Aorta (tissue), 5 donors: Measurements from ENCODE around the gene UBE2D2. TPM values are rescaled to one million over a fixed set of nuclear protein-coding genes. Genes with fewer than 3 reads are reported as not detected.
"Not testable (repeated sequence)": the region's sequence is repeated elsewhere in the genome, so short reads cannot be mapped to it uniquely, and the experiment has no call there.

ENCODE experiments used
- ATAC-seq: fragments of 200-7000 bp; cut with Tn5 transposase; one replicate; pipeline ENCODE4 v1.9.1; 2022; ENCODE audit warnings: moderate library complexity; ENCODE audit not compliant: low FRiP score
- DNase-seq, 2 donors: peaks; one replicate each; pipeline ENCODE4 v3.0.0-alpha.2; 2020
- H3K27ac ChIP-seq, 2 donors: one replicate each; pipeline ENCODE4 v1.5.1; 2013; ENCODE audit warnings: low read length in 2 of 2, mild to moderate bottlenecking in 2 of 2, moderate library complexity in 2 of 2, control low read depth in 1 of 2, inconsistent platforms in 1 of 2, low read depth in 1 of 2
- H3K27me3 ChIP-seq, 2 donors: one replicate each; pipeline ENCODE4 v1.6.1; 2013; ENCODE audit warnings: control low read depth in 1 of 2, low read length in 1 of 2, mild to moderate bottlenecking in 1 of 2, moderate library complexity in 1 of 2; ENCODE audit not compliant: insufficient read depth in 2 of 2, control insufficient read depth in 1 of 2
- H3K36me3 ChIP-seq, 2 donors: one replicate each; pipeline ENCODE4 v1.6.1; 2013; ENCODE audit warnings: control low read depth in 1 of 2, low read length in 1 of 2, mild to moderate bottlenecking in 1 of 2; ENCODE audit not compliant: insufficient read depth in 2 of 2, control insufficient read depth in 1 of 2
- H3K4me1 ChIP-seq, 2 donors: one replicate each; pipeline ENCODE4 v1.6.1; 2013; ENCODE audit warnings: low read length in 2 of 2, control low read depth in 1 of 2, mild to moderate bottlenecking in 1 of 2, moderate library complexity in 1 of 2; ENCODE audit not compliant: insufficient read depth in 2 of 2, control insufficient read depth in 1 of 2
- H3K4me3 ChIP-seq, 2 donors: one replicate each; pipeline ENCODE4 v1.5.1; 2013; ENCODE audit warnings: low read length in 2 of 2, control low read depth in 1 of 2, mild to moderate bottlenecking in 1 of 2
- H3K9me3 ChIP-seq: one replicate; pipeline ENCODE4 v1.6.1; 2013; ENCODE audit warnings: mild to moderate bottlenecking, low read length; ENCODE audit not compliant: control insufficient read depth
- WGBS, 2 donors: extraction: QIAGEN DNeasy Blood & Tissue Kit; methylation state at CpG; one replicate each; pipeline ENCODE4 v1.1.7; 2013; 5-methylcytosine and 5-hydroxymethylcytosine counted together
- intact Hi-C, 2 donors: fragments of 100-400 bp; cut with DNase I; formaldehyde crosslinking; loops; one replicate each; pipeline versions ENCODE4 v1.14.2 to v1.15.0; 2022
- polyA plus RNA-seq, 2 donors: library from polyadenylated mRNA; stranded (reverse); fragments of 200-250 nt; gene quantifications; one replicate each; pipeline ENCODE4 v1.2.3, GENCODE V29; 2013
- total RNA-seq, 2 donors: library from RNA; stranded (reverse); fragmentation: NEBNext Ultra II Directional; extraction: Animal tissue kit (Norgen Biotek cat#: 25700); gene quantifications; one replicate each; pipeline ENCODE4 v1.2.1, GENCODE V29; 2021
- donor health status: healthy with polysubstance abuse.
- donor health status: Bipolar disorder and iron deficiency.
- donor health status: DM: no; HTN: no; CAD: no.
- donor health status: DM: no; HTN: no; CAD: no.
- donor health status: DM: yes; HTN: yes; CAD: no.

UBE2D2 gene
- total and polyA plus RNA-seq, 4 donors, result 96.8 to 116 (median 99.9) TPM

DNA sequence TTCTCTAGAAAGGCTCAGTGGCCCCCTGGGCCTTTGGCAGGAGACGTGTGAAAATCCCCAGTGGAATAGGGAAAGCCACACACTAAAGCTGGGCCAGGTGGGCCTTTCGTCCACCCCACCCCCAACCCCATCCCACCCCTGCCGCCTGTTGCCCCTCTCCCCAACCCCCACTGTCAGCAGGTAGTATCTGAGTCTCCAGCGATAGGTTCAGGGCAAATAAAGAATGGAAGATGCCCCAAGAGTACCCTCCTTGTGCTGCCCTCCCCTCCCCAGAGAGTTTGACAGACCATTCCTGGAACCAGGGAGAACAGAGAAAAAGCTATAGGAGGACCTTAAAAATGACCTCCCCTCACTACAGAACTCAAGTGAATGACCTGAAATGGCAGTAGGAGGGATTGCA, 36.7 kb upstream of the UBE2D2 start:
- H3K4me3 ChIP-seq, result no peak overlapping the region
- H3K4me1 ChIP-seq, result no peaks in the 10 kb centered on the region
- no peaks in the 10 kb centered on the region for H3K36me3 ChIP-seq
- no peak for ATAC-seq
- no peaks in the 10 kb centered on the region for H3K9me3 ChIP-seq
- DNase-seq, result no peak
- H3K27ac ChIP-seq, result no peak overlapping the region
- 69 to 76% methylated on average over 4 of the region's 4 CpGs for WGBS, 2 donors
- H3K27me3 ChIP-seq, result no peaks in the 10 kb centered on the region
- intact Hi-C loops, result no loop called here

GRCh38 chr5:139524940-139525585, 36.1 kb upstream of the UBE2D2 start:
- WGBS, 2 donors, result 76 to 79% methylated on average over 2 of the region's 2 CpGs
- Histone ChIP-seq H3K27ac (no peak overlapping the region), H3K27me3 (no peaks in the 10 kb centered on the region), H3K4me3 (no peak overlapping the region), H3K36me3 (no peaks in the 10 kb centered on the region), H3K9me3 (no peaks in the 10 kb centered on the region), H3K4me1 (no peaks in the 10 kb centered on the region)
- ATAC-seq (no peak), DNase-seq (no peak)
- intact Hi-C loops, result no loop called here

DNA sequence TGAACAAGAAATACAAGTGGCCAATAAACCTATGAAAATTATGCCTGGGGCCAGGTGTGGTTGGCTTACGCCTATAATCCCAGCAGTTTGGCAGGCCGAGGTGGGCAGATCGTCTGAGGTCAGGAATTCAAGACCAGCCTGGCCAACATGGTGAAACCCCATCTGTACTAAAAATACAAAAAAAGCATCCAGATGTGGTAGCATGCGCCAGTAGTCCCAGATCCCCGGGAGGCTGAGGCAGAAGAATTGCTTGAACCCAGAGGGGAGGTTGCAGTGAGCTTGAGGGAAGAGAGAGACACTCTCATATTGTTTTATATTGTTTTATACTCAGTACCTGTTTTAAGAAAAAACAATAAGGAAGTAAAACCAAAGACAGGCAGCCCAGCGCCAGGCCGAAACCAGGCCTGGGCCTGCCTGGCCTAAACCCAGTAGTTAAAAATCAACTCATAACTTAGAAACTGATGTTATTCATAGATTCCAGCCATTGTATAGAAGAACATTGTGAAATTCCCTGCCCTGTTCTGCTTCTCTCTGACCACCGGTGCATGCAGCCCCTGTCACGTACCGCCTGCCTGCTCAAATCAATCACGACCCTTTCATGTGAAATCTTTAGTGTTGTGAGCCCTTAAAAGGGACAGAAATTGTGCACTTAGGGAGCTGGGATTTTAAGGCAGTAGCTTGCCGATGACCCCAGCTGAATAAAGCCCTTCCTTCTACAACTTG, 35.4 kb upstream of the UBE2D2 start:
- H3K4me3 ChIP-seq, H3K4me1 ChIP-seq, H3K27ac ChIP-seq, H3K9me3 ChIP-seq, H3K27me3 ChIP-seq, intact Hi-C loops, DNase-seq, H3K36me3 ChIP-seq, ATAC-seq: not testable (repeated sequence)
- WGBS, 2 donors, result 91 to 92% methylated on average over 12 of the region's 12 CpGs

GRCh38 chr5:139526309-139527089, 34.6 kb upstream of the UBE2D2 start:
- H3K4me3 ChIP-seq, DNase-seq, H3K27ac ChIP-seq, H3K27me3 ChIP-seq, intact Hi-C loops, H3K9me3 ChIP-seq, ATAC-seq, H3K4me1 ChIP-seq, H3K36me3 ChIP-seq: not testable (repeated sequence)
- WGBS, 2 donors, result 91% methylated on average over 22 of the region's 22 CpGs

DNA sequence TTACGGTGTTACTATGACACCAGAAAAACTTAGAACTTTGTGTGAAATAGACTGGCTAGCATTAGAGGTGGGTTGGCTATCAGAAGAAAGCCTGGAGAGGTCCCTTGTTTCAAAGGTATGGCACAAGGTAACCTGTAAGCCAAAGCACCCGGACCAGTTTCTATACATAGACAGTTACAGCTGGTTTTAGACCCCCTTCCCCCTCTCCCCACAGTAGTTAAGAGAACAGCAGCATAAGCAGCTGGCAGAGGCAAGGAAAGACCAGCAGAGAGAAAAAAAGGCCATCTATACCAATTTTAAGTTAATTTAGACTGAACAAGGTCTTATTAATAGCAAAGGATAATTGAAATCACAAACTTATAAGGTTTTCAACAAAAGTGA, 34.1 kb upstream of the UBE2D2 start:
- H3K4me3 ChIP-seq, H3K27ac ChIP-seq, H3K4me1 ChIP-seq, H3K27me3 ChIP-seq, H3K36me3 ChIP-seq, DNase-seq, ATAC-seq, intact Hi-C loops, H3K9me3 ChIP-seq: not testable (repeated sequence)
- WGBS, 2 donors, result 55 to 64% methylated on average over 2 of the region's 2 CpGs

DNA sequence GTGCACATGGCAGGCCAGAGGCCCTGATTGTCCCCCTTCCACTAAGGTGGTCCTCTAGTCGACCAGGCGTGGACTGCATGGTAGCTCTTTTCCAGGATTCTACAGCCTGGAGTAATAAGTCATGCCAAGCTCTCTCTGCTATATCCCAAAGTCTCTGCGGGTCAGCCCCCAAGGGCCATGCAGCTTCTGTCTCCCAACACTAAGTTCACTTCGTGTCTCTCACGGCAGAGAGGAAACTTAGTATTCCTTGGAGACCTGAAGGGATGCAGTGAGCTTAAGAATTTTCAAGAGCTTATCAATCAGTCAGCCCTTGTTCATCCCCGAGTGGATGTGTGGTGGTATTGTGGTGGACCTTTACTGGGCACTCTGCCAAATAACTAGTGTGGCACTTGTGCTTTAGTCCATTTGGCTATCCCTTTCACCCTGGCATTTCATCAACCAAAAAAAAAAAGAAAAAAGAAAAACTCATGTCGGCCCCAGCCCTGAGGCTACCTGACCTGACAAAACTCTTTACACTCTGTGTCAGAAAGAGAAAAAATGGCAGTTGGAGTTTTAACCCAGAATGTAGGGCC, 33.2 kb upstream of the UBE2D2 start:
- intact Hi-C loops, H3K4me3 ChIP-seq, H3K9me3 ChIP-seq, DNase-seq, H3K27ac ChIP-seq, H3K27me3 ChIP-seq, ATAC-seq, H3K36me3 ChIP-seq, H3K4me1 ChIP-seq: not testable (repeated sequence)
- 67 to 68% methylated on average over 7 of the region's 7 CpGs for whole genome bisulfite sequencing, 2 donors

DNA sequence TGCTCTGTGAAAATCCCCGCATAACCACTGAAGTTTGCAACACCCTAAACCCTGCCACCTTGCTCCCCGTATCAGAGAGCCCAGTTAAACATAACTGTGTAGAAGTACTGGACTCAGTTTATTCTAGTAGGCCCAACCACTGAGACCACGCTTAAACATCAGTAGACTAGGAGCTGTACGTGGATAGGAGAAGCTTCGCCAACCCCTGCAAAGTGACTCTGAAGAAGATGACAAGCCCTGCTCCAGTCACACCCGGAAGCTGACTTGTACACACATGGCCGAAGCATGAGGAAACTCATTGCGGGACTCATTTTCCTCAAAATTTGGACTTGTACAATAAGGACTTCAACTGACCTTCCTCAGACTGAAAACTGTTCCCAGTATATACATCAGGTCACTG, 32.4 kb upstream of the UBE2D2 start:
- ATAC-seq, H3K9me3 ChIP-seq, H3K36me3 ChIP-seq, H3K4me1 ChIP-seq, H3K4me3 ChIP-seq, intact Hi-C loops, DNase-seq, H3K27me3 ChIP-seq, H3K27ac ChIP-seq: not testable (repeated sequence)
- WGBS, 2 donors, result 96 to 97% methylated on average over 8 of the region's 8 CpGs

DNA sequence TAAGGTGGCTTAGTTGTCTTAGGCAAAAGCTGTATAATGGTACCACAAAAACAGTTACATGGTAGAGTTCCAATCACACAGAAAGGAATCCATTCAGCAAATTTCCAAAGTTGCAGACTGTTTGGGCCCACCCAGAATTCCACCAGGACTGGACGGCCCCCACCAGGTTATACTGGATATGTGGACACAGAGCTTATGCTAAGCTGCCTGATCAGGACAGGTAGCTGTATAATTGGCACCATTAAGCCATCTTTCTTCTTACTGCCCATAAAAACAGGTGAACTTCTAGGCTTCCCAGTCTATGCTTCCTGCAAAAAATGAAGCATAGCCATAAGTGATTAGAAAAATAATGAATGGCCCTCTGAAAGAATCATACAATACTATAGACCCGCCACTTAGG, 31.1 kb upstream of the UBE2D2 start:
- H3K9me3 ChIP-seq, ATAC-seq, H3K4me3 ChIP-seq, H3K4me1 ChIP-seq, intact Hi-C loops, H3K27me3 ChIP-seq, DNase-seq, H3K27ac ChIP-seq, H3K36me3 ChIP-seq: not testable (repeated sequence)
- 90 to 94% methylated on average over 2 of the region's 2 CpGs for WGBS, 2 donors
